Fibroblast of lung (primary cell): ENCODE results near the gene INTS15. TPM values are rescaled to one million over a fixed set of nuclear protein-coding genes. Genes with fewer than 3 reads are reported as not detected.
A peak's percentile ranks its signal among the peaks of the same experiment; 100 is the strongest.

ENCODE experiments used
- DNase-seq, 2 donors: peaks; one replicate each; pipeline versions ENCODE4 v3.0.0 to v3.0.0-alpha.2; 2010; ENCODE audit warnings: low read depth in 2 of 2
- H2AFZ ChIP-seq: 2 replicates; pipeline ENCODE4 v1.5.1; 2012; ENCODE audit warnings: low read length, control low read depth, inconsistent platforms
- H3K27ac ChIP-seq: 2 replicates; pipeline ENCODE4 v1.5.1; 2011; ENCODE audit warnings: low read length, control low read depth; ENCODE audit not compliant: insufficient read depth
- H3K27me3 ChIP-seq: 2 replicates; pipeline ENCODE4 v1.5.1; 2011; ENCODE audit warnings: mild to moderate bottlenecking, low read length; ENCODE audit not compliant: control insufficient read depth, insufficient read depth
- H3K36me3 ChIP-seq: 2 replicates; pipeline ENCODE4 v1.5.1; 2011; ENCODE audit warnings: low read length; ENCODE audit not compliant: control insufficient read depth, insufficient read depth
- H3K4me1 ChIP-seq: 2 replicates; pipeline ENCODE4 v1.5.1; 2011; ENCODE audit warnings: low read length; ENCODE audit not compliant: control insufficient read depth, insufficient read depth; ENCODE audit errors: extremely low read depth
- H3K4me2 ChIP-seq: 2 replicates; pipeline ENCODE4 v1.5.1; 2011; ENCODE audit warnings: low read length, control low read depth; ENCODE audit not compliant: insufficient read depth; ENCODE audit errors: extremely low read depth
- H3K4me3 ChIP-seq, 4 experiments: fragments of 200-600 bp in 1 of 4; sonication (generic) in 1 of 4; replicated peaks in 1 of 4; 2 replicates each; pipeline ENCODE4 v1.5.1; 2011 to 2016; ENCODE audit warnings: low read length in 4 of 4, low read depth in 3 of 4, mild to moderate bottlenecking in 3 of 4, control low read depth in 2 of 4, inconsistent platforms in 1 of 4, mixed read lengths in 1 of 4; ENCODE audit not compliant: insufficient read depth in 1 of 4; ENCODE audit errors: control extremely low read depth in 1 of 4
- H3K79me2 ChIP-seq: 2 replicates; pipeline ENCODE4 v1.5.1; 2012; ENCODE audit warnings: mild to moderate bottlenecking, low read length, inconsistent platforms; ENCODE audit not compliant: control insufficient read depth, insufficient read depth
- H3K9ac ChIP-seq: 2 replicates; pipeline ENCODE4 v1.5.1; 2011; ENCODE audit warnings: mild to moderate bottlenecking, low read length, control low read depth; ENCODE audit not compliant: insufficient read depth
- H3K9me3 ChIP-seq: 2 replicates; pipeline ENCODE4 v1.5.1; 2012; ENCODE audit warnings: low read depth, low read length; ENCODE audit not compliant: control insufficient read depth, insufficient read depth
- H4K20me1 ChIP-seq: 2 replicates; pipeline ENCODE4 v1.5.1; 2011; ENCODE audit warnings: low read length; ENCODE audit not compliant: control insufficient read depth, insufficient read depth; ENCODE audit errors: extremely low read depth
- CTCF ChIP-seq, 2 donors: IDR thresholded peaks in 1 of 2; conservative IDR thresholded peaks in 1 of 2; 1 replicate in 1 of 2; 2 replicates in 1 of 2; pipeline ENCODE4 v1.5.1; 2011 to 2012; ENCODE audit warnings: low read length in 2 of 2, control low read depth in 1 of 2, inconsistent platforms in 1 of 2, low read depth in 1 of 2, mild to moderate bottlenecking in 1 of 2
- EZH2 ChIP-seq: IDR thresholded peaks from 2 replicates; pipeline ENCODE4 v1.5.1; 2012; ENCODE audit warnings: low read length, control low read depth, mild to moderate bottlenecking; ENCODE audit errors: missing control alignments
- polyA plus RNA-seq, 2 donors: library from polyadenylated mRNA; depleted of rRNA in 1 of 2; stranded (reverse) in 1 of 2; unstranded in 1 of 2; fragments of >200 nt; gene quantifications; 2 replicates each; pipeline ENCODE4 v1.2.1, GENCODE V29; 2011 to 2012; ENCODE audit warnings: missing spikeins in 1 of 2
- total RNA-seq: library from RNA; depleted of rRNA; stranded (reverse); fragments of >200 nt; gene quantifications from 2 replicates; pipeline ENCODE4 v1.2.1, GENCODE V29; 2014

INTS15 gene
- total and polyA plus RNA-seq, 2 donors (not counting 1 experiment from before 2014, with no cell fraction given) = 7.1 to 11.7 TPM

- Histone ChIP-seq H3K27ac (no peak overlapping the region), H2AFZ (no peak overlapping the region), H3K9ac (no peak overlapping the region), H3K4me1 (no peaks in the 10 kb centered on the region), H3K36me3 (no peaks in the 10 kb centered on the region), H4K20me1 (no peaks in the 10 kb centered on the region), H3K9me3 (no peaks in the 10 kb centered on the region), H3K4me2 (no peak overlapping the region), H3K4me3 (no peak overlapping the region), H3K27me3 (no peaks in the 10 kb centered on the region), H3K79me2 (no peaks in the 10 kb centered on the region)
- no peak for TF ChIP-seq EZH2
- no peak for TF ChIP-seq CTCF (conservative IDR thresholded peaks at IDR 0.05 in 1 of 2, IDR thresholded peaks at IDR 0.05 in 1 of 2; ENCODE audit: low read depth in 1 of 2, low read length in 2 of 2)
- DNase-seq = peak in 1 of 2 donors; percentile 4
Measured at GRCh38 chr7:6563936-6564770, 25.7 kb upstream of the INTS15 start.

- Histone ChIP-seq H2AFZ (no peak overlapping the region), H3K9ac (no peak overlapping the region), H3K4me2 (no peak overlapping the region), H3K9me3 (no peaks in the 10 kb centered on the region), H3K4me3 (no peak overlapping the region), H3K27me3 (no peaks in the 10 kb centered on the region), H3K79me2 (no peaks in the 10 kb centered on the region), H4K20me1 (no peaks in the 10 kb centered on the region), H3K36me3 (no peaks in the 10 kb centered on the region), H3K27ac (no peak overlapping the region), H3K4me1 (no peaks in the 10 kb centered on the region)
- no peak for DNase-seq
- TF ChIP-seq EZH2 = no peak
- no peak for TF ChIP-seq CTCF (conservative IDR thresholded peaks at IDR 0.05 in 1 of 2, IDR thresholded peaks at IDR 0.05 in 1 of 2; ENCODE audit: low read depth in 1 of 2, low read length in 2 of 2)
Measured at GRCh38 chr7:6565655-6566054, 24.2 kb upstream of the INTS15 start.

GRCh38 chr7:6567886-6568285 lies 21.9 kb upstream of the INTS15 start:
- Histone ChIP-seq H3K9me3 (no peaks in the 10 kb centered on the region), H3K27ac (no peak overlapping the region), H3K4me3 (no peak overlapping the region), H3K4me2 (no peak overlapping the region), H3K27me3 (no peaks in the 10 kb centered on the region), H3K79me2 (no peaks in the 10 kb centered on the region), H3K4me1 (no peaks in the 10 kb centered on the region), H4K20me1 (no peaks in the 10 kb centered on the region), H2AFZ (no peak overlapping the region), H3K9ac (no peak overlapping the region), H3K36me3 (no peaks in the 10 kb centered on the region)
- DNase-seq = no peak
- no peak for TF ChIP-seq EZH2
- TF ChIP-seq CTCF (conservative IDR thresholded peaks at IDR 0.05 in 1 of 2, IDR thresholded peaks at IDR 0.05 in 1 of 2; ENCODE audit: low read depth in 1 of 2, low read length in 2 of 2) = no peak
